AG08395 (cell line): ENCODE measurements around the gene DAD1.

Experiments
- DNase-seq: peaks from one replicate; pipeline ENCODE4 v3.0.0; 2012; ENCODE audit warnings: mixed read lengths, low spot score

The DAD1 gene

DNA sequence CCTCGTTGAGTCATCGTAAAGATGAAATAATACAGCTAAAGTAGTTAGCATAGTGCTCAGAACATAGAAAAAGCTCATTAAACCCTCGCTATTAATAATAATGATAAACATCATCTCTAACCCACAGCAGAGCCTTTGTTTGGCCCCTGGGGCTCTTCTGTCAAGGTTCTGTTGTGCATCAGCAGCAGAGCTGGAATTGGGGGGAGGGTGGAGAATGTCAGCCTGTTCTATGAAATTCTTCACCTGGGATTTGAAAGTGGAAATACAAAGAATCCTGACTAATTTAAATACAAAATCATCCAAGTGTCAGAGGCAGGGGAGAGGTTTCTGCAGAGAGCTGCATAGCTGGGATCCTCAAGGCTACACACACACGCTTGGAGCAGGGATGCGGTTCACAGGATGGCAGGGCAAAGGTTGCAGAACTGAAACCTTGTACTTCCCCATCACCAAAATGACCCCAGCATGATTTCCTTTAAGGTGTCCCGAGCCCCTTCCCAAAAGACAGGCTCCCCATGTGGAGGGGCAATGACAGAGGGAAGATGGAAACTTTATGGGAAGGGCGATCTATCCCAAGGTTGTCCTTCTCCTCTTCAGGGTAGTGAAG, 71.8 kb downstream of the DAD1 start:
- DNase-seq = no peak

DNA sequence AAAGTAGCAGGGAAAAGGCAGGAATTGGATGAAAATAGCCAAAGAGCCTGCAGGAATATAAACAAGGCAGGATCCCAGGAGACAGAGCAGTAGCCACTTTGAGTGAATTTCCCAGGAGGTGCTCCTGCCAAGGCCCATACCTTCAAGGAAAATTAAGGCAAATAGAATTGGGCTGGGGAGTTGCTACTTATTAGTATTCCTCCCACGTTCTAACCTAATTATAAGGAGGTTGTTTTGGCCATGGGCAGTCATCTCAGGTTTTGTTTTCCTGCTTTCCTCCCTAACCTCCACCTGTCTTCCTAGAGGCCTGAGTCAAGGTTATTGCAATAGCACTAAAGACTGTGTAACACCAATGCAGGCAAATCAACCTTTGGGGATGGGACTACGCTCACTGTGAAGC, 73.1 kb downstream of the DAD1 start:
- no peak for DNase-seq
